ENCODE results near the gene LEPROT.
A peak's percentile ranks its signal among the peaks of the same experiment; 100 is the strongest.

DNA sequence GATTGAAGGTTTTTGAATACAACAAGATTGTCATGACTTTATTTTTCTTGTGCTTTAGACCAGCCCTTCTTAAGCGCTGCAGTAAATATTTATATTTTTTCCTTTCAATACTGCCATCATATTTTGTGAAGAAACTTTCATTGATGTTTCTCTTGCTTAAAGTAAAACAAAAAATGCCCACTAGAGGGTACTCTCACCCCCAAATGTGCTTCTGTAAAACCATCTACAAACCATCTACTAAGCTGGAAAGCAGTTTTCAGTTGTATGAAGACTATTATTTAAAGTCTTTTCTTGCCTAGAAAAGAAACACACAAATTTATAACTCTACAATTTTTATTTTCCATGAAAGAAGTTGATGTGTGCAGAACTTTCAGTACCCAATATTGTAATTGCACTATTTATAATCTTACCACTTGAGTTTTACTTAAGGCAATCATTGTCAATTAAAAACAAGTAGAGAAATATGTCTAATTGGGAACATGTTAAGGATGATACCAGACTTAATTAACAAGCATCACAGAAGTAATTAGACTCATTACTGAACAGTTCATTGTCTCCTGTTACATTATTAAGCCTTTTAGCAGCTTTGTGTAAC is 10.7 kb downstream of the LEPROT start:
- TF ChIP-seq POLR2A (IDR thresholded peaks at IDR 0.05) (no peak), POLR2AphosphoS5 (IDR thresholded peaks at IDR 0.05) (no peak)
- TF ChIP-seq, protein P1, sequence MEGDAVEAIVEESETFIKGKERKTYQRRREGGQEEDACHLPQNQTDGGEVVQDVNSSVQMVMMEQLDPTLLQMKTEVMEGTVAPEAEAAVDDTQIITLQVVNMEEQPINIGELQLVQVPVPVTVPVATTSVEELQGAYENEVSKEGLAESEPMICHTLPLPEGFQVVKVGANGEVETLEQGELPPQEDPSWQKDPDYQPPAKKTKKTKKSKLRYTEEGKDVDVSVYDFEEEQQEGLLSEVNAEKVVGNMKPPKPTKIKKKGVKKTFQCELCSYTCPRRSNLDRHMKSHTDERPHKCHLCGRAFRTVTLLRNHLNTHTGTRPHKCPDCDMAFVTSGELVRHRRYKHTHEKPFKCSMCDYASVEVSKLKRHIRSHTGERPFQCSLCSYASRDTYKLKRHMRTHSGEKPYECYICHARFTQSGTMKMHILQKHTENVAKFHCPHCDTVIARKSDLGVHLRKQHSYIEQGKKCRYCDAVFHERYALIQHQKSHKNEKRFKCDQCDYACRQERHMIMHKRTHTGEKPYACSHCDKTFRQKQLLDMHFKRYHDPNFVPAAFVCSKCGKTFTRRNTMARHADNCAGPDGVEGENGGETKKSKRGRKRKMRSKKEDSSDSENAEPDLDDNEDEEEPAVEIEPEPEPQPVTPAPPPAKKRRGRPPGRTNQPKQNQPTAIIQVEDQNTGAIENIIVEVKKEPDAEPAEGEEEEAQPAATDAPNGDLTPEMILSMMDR (IDR thresholded peaks at IDR 0.05 in 8 of 11, conservative IDR thresholded peaks at IDR 0.05 in 3 of 11): peak in 9 of 11 experiments; percentile 24 to 65 (median 45)

All from spleen (tissue), 7 donors.